Vagina (tissue), 2 donors: ENCODE measurements around the gene MDC1. TPM values are rescaled to one million over a fixed set of nuclear protein-coding genes. Genes with fewer than 3 reads are reported as not detected.
A peak's percentile ranks its signal among the peaks of the same experiment; 100 is the strongest.
"Not testable (repeated sequence)": the region's sequence is repeated elsewhere in the genome, so short reads cannot be mapped to it uniquely, and the experiment has no call there.

ENCODE experiments used
- DNase-seq, 2 donors: peaks; one replicate each; pipeline ENCODE4 v3.0.0-alpha.2; 2017; ENCODE audit errors: extremely low spot score in 2 of 2
- H3K27ac ChIP-seq: fragments of 200-600 bp; sonication (generic); one replicate; pipeline ENCODE4 v1.5.1; 2019
- H3K27me3 ChIP-seq: fragments of 200-600 bp; sonication (generic); one replicate; pipeline ENCODE4 v1.5.1; 2019
- H3K36me3 ChIP-seq, 2 donors: fragments of 200-600 bp; sonication (generic); one replicate each; pipeline ENCODE4 v1.5.1; 2017 to 2019
- H3K4me1 ChIP-seq: fragments of 200-600 bp; sonication (generic); one replicate; pipeline ENCODE4 v1.5.1; 2019
- H3K4me3 ChIP-seq, 2 donors: fragments of 200-600 bp; sonication (generic); 1 replicate in 1 of 2; 2 replicates in 1 of 2; pipeline ENCODE4 v1.5.1; 2016 to 2019
- H3K9me3 ChIP-seq: fragments of 200-600 bp; sonication (generic); one replicate; pipeline ENCODE4 v1.5.1; 2019
- CTCF ChIP-seq, 3 experiments: fragments of 450-650 bp in 2 of 3; fragments of 200-600 bp in 1 of 3; sonication (generic) in 1 of 3; IDR thresholded peaks; one replicate each; pipeline ENCODE4 v1.5.1; 2017 to 2019; ENCODE audit warnings: antibody characterized with exemption in 3 of 3, mild to moderate bottlenecking in 2 of 3, moderate library complexity in 2 of 3
- POLR2A ChIP-seq, 2 donors: fragments of 450-650 bp; IDR thresholded peaks; one replicate each; pipeline ENCODE4 v1.6.1; 2017; ENCODE audit warnings: antibody characterized with exemption in 2 of 2, mild to moderate bottlenecking in 2 of 2, moderate library complexity in 2 of 2
- POLR2AphosphoS5 ChIP-seq, 2 donors: sonication (generic); formaldehyde crosslinking; IDR thresholded peaks; one replicate each; pipeline ENCODE4 v1.9.0; 2017; ENCODE audit warnings: antibody characterized with exemption in 2 of 2, mild to moderate bottlenecking in 2 of 2, low read depth in 1 of 2; ENCODE audit not compliant: insufficient read depth in 1 of 2
- intact Hi-C: fragments of 100-400 bp; cut with DNase I; formaldehyde crosslinking; loops from one replicate; pipeline ENCODE4 v1.15.1; 2023
- total RNA-seq: library from RNA; depleted of rRNA; stranded (reverse); fragments of >200 nt; gene quantifications from one replicate; pipeline ENCODE4 v1.2.3, GENCODE V29; 2016

MDC1 gene
- total RNA-seq, 1 donor from 2014 or later = 12.3 TPM

GRCh38 chr6:30724906-30725667 is 8.0 kb upstream of the MDC1 start:
- DNase-seq = no peak
- intact Hi-C loops = loop anchor here (5.0 kb wide), 1 partner anchor 238 kb away; the partner anchor contains the start of gene HLA-E
- no peaks in the 10 kb centered on the region for H3K27me3 ChIP-seq
- H3K36me3 ChIP-seq = peaks cover 0 to 67% of the 10 kb centered on the region in 2 donors
- H3K27ac ChIP-seq = peak overlapping the region; percentile 2
- H3K9me3 ChIP-seq = no peaks in the 10 kb centered on the region
- H3K4me1 ChIP-seq = peaks cover 50% of the 10 kb centered on the region
- TF ChIP-seq POLR2AphosphoS5 (IDR thresholded peaks at IDR 0.05; ENCODE audit: insufficient read depth in 1 of 2, low read depth in 1 of 2) (no peak), POLR2A (IDR thresholded peaks at IDR 0.05) (no peak), CTCF (IDR thresholded peaks at IDR 0.05) (no peak)
- no peak overlapping the region for H3K4me3 ChIP-seq

DNA sequence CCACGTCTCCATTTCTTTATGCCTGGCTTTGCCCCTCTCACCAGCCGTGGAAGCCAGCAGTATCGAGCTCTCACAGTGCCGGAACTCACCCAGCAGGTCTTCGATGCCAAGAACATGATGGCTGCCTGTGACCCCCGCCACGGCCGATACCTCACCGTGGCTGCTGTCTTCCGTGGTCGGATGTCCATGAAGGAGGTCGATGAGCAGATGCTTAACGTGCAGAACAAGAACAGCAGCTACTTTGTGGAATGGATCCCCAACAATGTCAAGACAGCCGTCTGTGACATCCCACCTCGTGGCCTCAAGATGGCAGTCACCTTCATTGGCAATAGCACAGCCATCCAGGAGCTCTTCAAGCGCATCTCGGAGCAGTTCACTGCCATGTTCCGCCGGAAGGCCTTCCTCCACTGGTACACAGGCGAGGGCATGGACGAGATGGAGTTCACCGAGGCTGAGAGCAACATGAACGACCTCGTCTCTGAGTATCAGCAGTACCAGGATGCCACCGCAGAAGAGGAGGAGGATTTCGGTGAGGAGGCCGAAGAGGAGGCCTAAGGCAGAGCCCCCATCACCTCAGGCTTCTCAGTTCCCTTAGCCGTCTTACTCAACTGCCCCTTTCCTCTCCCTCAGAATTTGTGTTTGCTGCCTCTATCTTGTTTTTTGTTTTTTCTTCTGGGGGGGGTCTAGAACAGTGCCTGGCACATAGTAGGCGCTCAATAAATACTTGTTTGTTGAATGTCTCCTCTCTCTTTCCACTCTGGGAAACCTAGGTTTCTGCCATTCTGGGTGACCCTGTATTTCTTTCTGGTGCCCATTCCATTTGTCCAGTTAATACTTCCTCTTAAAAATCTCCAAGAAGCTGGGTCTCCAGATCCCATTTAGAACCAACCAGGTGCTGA is 7.0 kb upstream of the MDC1 start:
- intact Hi-C loops = loop anchor here (5.0 kb wide), 1 partner anchor 237 kb away; the partner anchor contains the start of gene HLA-E
- not testable (repeated sequence) for H3K4me3 ChIP-seq

DNA sequence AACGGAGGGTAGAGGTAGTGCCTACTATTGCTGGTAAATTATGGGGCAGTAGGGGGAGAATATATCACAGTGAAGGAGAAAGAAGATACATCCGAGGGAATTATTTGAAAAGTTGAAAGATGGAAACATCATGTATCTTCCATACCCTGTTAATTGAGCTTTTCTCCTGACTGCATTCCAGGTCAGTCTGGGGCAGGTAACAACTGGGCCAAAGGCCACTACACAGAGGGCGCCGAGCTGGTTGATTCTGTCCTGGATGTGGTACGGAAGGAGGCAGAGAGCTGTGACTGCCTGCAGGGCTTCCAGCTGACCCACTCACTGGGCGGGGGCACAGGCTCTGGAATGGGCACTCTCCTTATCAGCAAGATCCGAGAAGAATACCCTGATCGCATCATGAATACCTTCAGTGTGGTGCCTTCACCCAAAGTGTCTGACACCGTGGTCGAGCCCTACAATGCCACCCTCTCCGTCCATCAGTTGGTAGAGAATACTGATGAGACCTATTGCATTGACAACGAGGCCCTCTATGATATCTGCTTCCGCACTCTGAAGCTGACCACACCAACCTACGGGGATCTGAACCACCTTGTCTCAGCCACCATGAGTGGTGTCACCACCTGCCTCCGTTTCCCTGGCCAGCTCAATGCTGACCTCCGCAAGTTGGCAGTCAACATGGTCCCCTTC is 6.2 kb upstream of the MDC1 start:
- not testable (repeated sequence) for H3K27me3 ChIP-seq, H3K9me3 ChIP-seq, H3K4me3 ChIP-seq, DNase-seq
- Histone ChIP-seq H3K4me1 (peaks cover 63% of the 10 kb centered on the region), H3K27ac (peak overlapping the region; percentile 29), H3K36me3 (peaks cover 0 to 49% of the 10 kb centered on the region in 2 donors)
- intact Hi-C loops = loop anchor here (5.0 kb wide), 1 partner anchor 236 kb away; the partner anchor contains the start of gene HLA-E

More for the DNA sequence above, 7.0 kb upstream of the MDC1 start:
- not testable (repeated sequence) for H3K9me3 ChIP-seq, DNase-seq, H3K27me3 ChIP-seq
- peaks cover 0 to 57% of the 10 kb centered on the region in 2 donors for H3K36me3 ChIP-seq
- peaks cover 57% of the 10 kb centered on the region for H3K4me1 ChIP-seq
- H3K27ac ChIP-seq = peak overlapping the region; percentile 2

GRCh38 chr6:30722280-30723112 is 5.4 kb upstream of the MDC1 start:
- H3K27me3 ChIP-seq = no peaks in the 10 kb centered on the region
- peak; percentile 49 to 80 for TF ChIP-seq POLR2AphosphoS5 (IDR thresholded peaks at IDR 0.05; ENCODE audit: insufficient read depth in 1 of 2, low read depth in 1 of 2)
- TF ChIP-seq POLR2A (IDR thresholded peaks at IDR 0.05) = no peak
- peak; percentile 94 to 98 (median 95) for TF ChIP-seq CTCF (IDR thresholded peaks at IDR 0.05)
- peak overlapping the region; percentile 94 for H3K27ac ChIP-seq
- peaks cover 70% of the 10 kb centered on the region for H3K4me1 ChIP-seq
- DNase-seq = peak in 1 of 2 donors; percentile 94
- H3K9me3 ChIP-seq = no peaks in the 10 kb centered on the region
- peaks cover 0 to 41% of the 10 kb centered on the region in 2 donors for H3K36me3 ChIP-seq
- intact Hi-C loops = loop anchor here (1.0 to 5.0 kb wide), 2 partner anchors 43 to 235 kb away; partner anchors contain the start of gene HLA-E
- H3K4me3 ChIP-seq = peak overlapping the region; percentile 84 to 92

- H3K27me3 ChIP-seq, H3K9me3 ChIP-seq, DNase-seq: not testable (repeated sequence)
- H3K27ac ChIP-seq = peak overlapping the region; percentile 94
- H3K36me3 ChIP-seq = peaks cover 0 to 35% of the 10 kb centered on the region in 2 donors
- peaks cover 70% of the 10 kb centered on the region for H3K4me1 ChIP-seq
- intact Hi-C loops = loop anchor here (1.0 to 5.0 kb wide), 2 partner anchors 43 to 235 kb away; partner anchors contain the start of gene HLA-E
- peak overlapping the region; percentile 84 to 92 for H3K4me3 ChIP-seq
Observed at GRCh38 chr6:30722025-30722279, 4.9 kb upstream of the MDC1 start.
